HepG2 (cell line): ENCODE data around the gene RIMBP3C. TPM values are rescaled to one million over a fixed set of nuclear protein-coding genes. Genes with fewer than 3 reads are reported as not detected.

Source experiments
- ATAC-seq: fragments of 200-7000 bp; cut with Tn5 transposase; 3 replicates; pipeline ENCODE4 v1.9.1; 2020; ENCODE audit warnings: mild to moderate bottlenecking, moderate library complexity
- BruUV-seq: library from RNA; stranded (reverse); fragments of 400-500 nt; replicated peaks from 2 replicates; lab custom pipeline; 2021; lab: Mats Ljungman, UMichigan
- CTCF ChIA-PET: fragments of 300-600 bp; formaldehyde crosslinking; extraction: SDS; loops from one replicate; lab custom pipeline; 2021; ENCODE audit warnings: low total read pairs, inconsistent platforms, low intra/inter-chr PET ratio; lab: Yijun Ruan, JAX
- POLR2A ChIA-PET: fragments of 350-600 bp; sonication (Branson Sonifier 250); formaldehyde crosslinking; loops from one replicate; lab custom pipeline; 2020; ENCODE audit warnings: antibody characterized with exemption, inconsistent platforms; lab: Yijun Ruan, JAX
- DNase-seq: peaks from one replicate; pipeline ENCODE4 v3.0.0-alpha.2; 2015; ENCODE audit warnings: low spot score
- FAIRE-seq: peaks from 3 replicates; lab custom pipeline; 2011; peaks lifted over from hg19 to GRCh38; lab: Jason Lieb, UNC
- H2AFZ ChIP-seq: one replicate; pipeline ENCODE4 v1.6.1; 2011; ENCODE audit warnings: low read length, inconsistent platforms
- H3K27ac ChIP-seq: fragments of 300-600 bp; 3 replicates; pipeline ENCODE4 v1.8.0; 2011; ENCODE audit warnings: mixed run types, mild to moderate bottlenecking, mixed read lengths, low read length, inconsistent platforms; ENCODE audit not compliant: insufficient read depth; ENCODE audit errors: extremely low read length
- H3K27me3 ChIP-seq, 2 experiments: fragments of 200-600 bp in 1 of 2; 2 replicates in 1 of 2; 3 replicates in 1 of 2; pipeline versions ENCODE4 v1.6.0 to v1.8.0; 2011; ENCODE audit warnings: low read length in 2 of 2, mild to moderate bottlenecking in 2 of 2, moderate library complexity in 2 of 2, inconsistent platforms in 1 of 2; ENCODE audit not compliant: insufficient read depth in 2 of 2, control insufficient read depth in 1 of 2
- H3K36me3 ChIP-seq, 2 experiments: fragments of 200-600 bp in 1 of 2; replicated peaks in 1 of 2; 2 replicates in 1 of 2; 3 replicates in 1 of 2; pipeline versions ENCODE4 v1.5.1 to v1.8.0; 2011; ENCODE audit warnings: low read length in 2 of 2, inconsistent platforms in 1 of 2; ENCODE audit not compliant: insufficient read depth in 2 of 2, control insufficient read depth in 1 of 2
- H3K4me1 ChIP-seq: 2 replicates; pipeline ENCODE4 v1.5.1; 2012; ENCODE audit warnings: low read length, inconsistent platforms; ENCODE audit not compliant: insufficient read depth
- H3K4me2 ChIP-seq: 2 replicates; pipeline ENCODE4 v1.6.0; 2011; ENCODE audit warnings: low read depth, low read length, inconsistent platforms
- H3K4me3 ChIP-seq, 3 experiments: fragments of 200-600 bp in 1 of 3; sonication (generic), shearing (Covaris generic) in 1 of 3; replicated peaks in 1 of 3; 2 replicates each; pipeline ENCODE4 v1.5.1; 2011 to 2016; ENCODE audit warnings: low read length in 3 of 3, inconsistent platforms in 2 of 3, low read depth in 2 of 3, mild to moderate bottlenecking in 2 of 3, control low read depth in 1 of 3, mixed read lengths in 1 of 3; ENCODE audit not compliant: insufficient read depth in 1 of 3
- H3K79me2 ChIP-seq: one replicate; pipeline ENCODE4 v1.6.1; 2011; ENCODE audit warnings: low read length, inconsistent platforms; ENCODE audit not compliant: insufficient read depth
- H3K9ac ChIP-seq: 2 replicates; pipeline ENCODE4 v1.6.0; 2011; ENCODE audit warnings: mild to moderate bottlenecking, low read depth, low read length, inconsistent platforms; ENCODE audit not compliant: insufficient read depth
- H3K9me3 ChIP-seq: 2 replicates; pipeline ENCODE4 v1.5.1; 2012; ENCODE audit warnings: mild to moderate bottlenecking, low read length
- H4K20me1 ChIP-seq: 2 replicates; pipeline ENCODE4 v1.6.0; 2011; ENCODE audit warnings: inconsistent platforms, mild to moderate bottlenecking, low read length, moderate library complexity; ENCODE audit not compliant: insufficient read depth
- E2F5 ChIP-seq: sonication (generic); formaldehyde crosslinking; conservative IDR thresholded peaks from 2 replicates; pipeline ENCODE4 v1.4.0; 2020; ENCODE audit warnings: missing genetic modification reagents
- GABPB1 ChIP-seq: IDR thresholded peaks from 2 replicates; pipeline ENCODE4 v1.6.1; 2016; ENCODE audit warnings: mild to moderate bottlenecking, missing genetic modification reagents, moderate library complexity, missing compliant biosample characterization
- HMGA1 ChIP-seq: sonication (generic); formaldehyde crosslinking; conservative IDR thresholded peaks from 2 replicates; pipeline ENCODE4 v1.4.0; 2020; ENCODE audit warnings: missing genetic modification reagents
- IKZF1 ChIP-seq: fragments of 450-650 bp; IDR thresholded peaks from 2 replicates; pipeline ENCODE4 v1.7.1; 2016
- KDM4B ChIP-seq: sonication (generic); formaldehyde crosslinking; IDR thresholded peaks from 2 replicates; pipeline ENCODE4 v1.4.0; 2020; ENCODE audit warnings: missing genetic modification reagents
- PAX8 ChIP-seq: sonication (generic); formaldehyde crosslinking; IDR thresholded peaks from 2 replicates; pipeline ENCODE4 v1.8.0; 2022; ENCODE audit warnings: mild to moderate bottlenecking, missing genetic modification reagents, borderline replicate concordance
- RBFOX2 ChIP-seq: fragments of 200-400 bp; formaldehyde crosslinking; IDR thresholded peaks from 2 replicates; pipeline ENCODE4 v1.6.1; 2017; ENCODE audit warnings: low read depth, mild to moderate bottlenecking, low read length
- SUZ12 ChIP-seq: fragments of 150-350 bp; IDR thresholded peaks from 2 replicates; pipeline ENCODE4 v1.6.1; 2014; ENCODE audit warnings: low read depth, low read length
- THAP11 ChIP-seq: IDR thresholded peaks from 2 replicates; pipeline ENCODE4 v1.6.1; 2016; ENCODE audit warnings: missing biosample characterization, missing genetic modification reagents
- YEATS2 ChIP-seq: sonication (generic); formaldehyde crosslinking; IDR thresholded peaks from 2 replicates; pipeline ENCODE4 v1.4.0; 2020; ENCODE audit warnings: missing genetic modification reagents, borderline replicate concordance
- ZBTB38 ChIP-seq: sonication (generic); formaldehyde crosslinking; IDR thresholded peaks from 2 replicates; pipeline ENCODE4 v1.5.1; 2020; ENCODE audit warnings: mild to moderate bottlenecking, missing genetic modification reagents
- ZFP62 ChIP-seq: sonication (generic); formaldehyde crosslinking; IDR thresholded peaks from 2 replicates; pipeline ENCODE4 v1.4.0; 2020; ENCODE audit warnings: missing genetic modification reagents
- ZNF460 ChIP-seq: sonication (generic); formaldehyde crosslinking; IDR thresholded peaks from 2 replicates; pipeline ENCODE4 v1.5.1; 2020; ENCODE audit warnings: missing genetic modification reagents, mild to moderate bottlenecking, borderline replicate concordance
- ZNF570 ChIP-seq: sonication (generic); formaldehyde crosslinking; IDR thresholded peaks from 2 replicates; pipeline ENCODE4 v1.4.0; 2020; ENCODE audit warnings: mild to moderate bottlenecking, missing genetic modification reagents, borderline replicate concordance
- WGBS: methylation state at CpG from one replicate; pipeline ENCODE4 v1.1.6; 2017; ENCODE audit warnings: low lambda C conversion rate; 5-methylcytosine and 5-hydroxymethylcytosine counted together
- in situ Hi-C: cut with HindIII; loops from 2 replicates; pipeline ENCODE4 v1.10.0; 2017; ENCODE audit warnings: low pct_unique_long_range_greater_than_20kb; ENCODE audit not compliant: extremely low pct_ligation_motif_present
- intact Hi-C: fragments of 100-400 bp; cut with micrococcal nuclease; formaldehyde crosslinking; loops from one replicate; pipeline ENCODE4 v1.10.0; 2022; ENCODE audit not compliant: unreplicated experiment
- polyA plus RNA-seq, 8 experiments: library from polyadenylated mRNA; depleted of rRNA in 3 of 8; stranded (reverse) in 7 of 8; unstranded in 1 of 8; fragments of >200 nt; fragmentation: Illumina TruSeq in 4 of 8; extraction: Trizol in 4 of 8; gene quantifications; 2 replicates each; pipeline versions ENCODE4 v1.2.1 to v1.2.3, GENCODE V29; 2011 to 2016; ENCODE audit warnings: low read depth in 4 of 8, missing spikeins in 1 of 8, mixed read lengths in 1 of 8; ENCODE audit not compliant: insufficient read depth in 1 of 8
- total RNA-seq, 5 experiments: library from RNA; depleted of rRNA; stranded (reverse); fragments of >200 nt; fragmentation: Illumina TruSeq; extraction: Trizol; gene quantifications; 2 replicates each; pipeline ENCODE4 v1.2.3, GENCODE V29; 2016; ENCODE audit warnings: low read depth in 1 of 5
- TF ChIP-seq, protein P1 (sequence below): sonication (generic); formaldehyde crosslinking; IDR thresholded peaks from 2 replicates; pipeline ENCODE4 v1.8.1; 2023; ENCODE audit warnings: mild to moderate bottlenecking, missing genetic modification reagents
- TF ChIP-seq, protein P2 (sequence below): sonication (generic); formaldehyde crosslinking; IDR thresholded peaks from 2 replicates; pipeline ENCODE4 v1.5.0; 2020; ENCODE audit warnings: mild to moderate bottlenecking, missing genetic modification reagents, moderate library complexity

The RIMBP3C gene
- total and polyA plus RNA-seq, 2 of the 13 experiments (the other 11 are each of a cell fraction or from before 2014, with no cell fraction given) = 0.15 TPM; not detected in 1

- Histone ChIP-seq H3K27me3 (no peaks in the 10 kb centered on the region; a peak in 1 of 5 replicates), H3K4me1 (peaks cover 73% of the 10 kb centered on the region), H4K20me1 (peaks cover 82% of the 10 kb centered on the region), H3K9me3 (no peaks in the 10 kb centered on the region), H3K79me2 (peaks cover 89% of the 10 kb centered on the region), H3K4me3 (no peak overlapping the region), H3K4me2 (peak overlapping the region; percentile 37; the same call in 1 of the 2 replicates), H3K27ac (no peak overlapping the region), H2AFZ (no peak overlapping the region), H3K36me3 (peaks cover 3 to 10% of the 10 kb centered on the region in 2 experiments; a peak in 3 of 5 replicates), H3K9ac (no peak overlapping the region)
- DNase-seq (no peak), FAIRE-seq (no peak), ATAC-seq (no peak)
- ChIA-PET POLR2A (no interaction called here), CTCF (no interaction called here)
- BruUV-seq = no TSS peak
- TF ChIP-seq THAP11 (CRISPR knock-in tag) = no peak
- WGBS = 94% methylated on average over 4 of the region's 4 CpGs
- in situ Hi-C loops (no loop called here), intact Hi-C loops (no loop called here)
Measured at GRCh38 chr22:21571679-21572078, 20.4 kb upstream of the RIMBP3C start.

DNA sequence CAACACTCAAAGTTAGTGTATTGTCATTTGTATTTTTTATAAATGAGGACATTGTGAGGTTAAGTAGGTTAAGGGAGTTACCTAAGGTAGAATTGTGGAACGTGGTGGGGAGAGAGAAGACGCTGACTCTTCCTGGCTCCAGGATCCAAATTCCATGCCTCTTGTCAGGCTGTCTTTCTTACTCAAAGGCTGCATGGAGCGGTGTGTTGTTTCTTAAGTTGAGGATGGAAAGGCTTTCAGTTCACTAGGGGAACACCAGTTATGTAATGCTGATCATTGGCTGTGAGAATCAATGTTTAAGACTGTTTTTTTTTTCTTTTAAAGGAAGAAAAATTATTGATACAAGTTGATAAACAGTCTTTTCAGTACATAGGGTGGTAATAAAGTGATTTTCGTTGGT is 19.1 kb upstream of the RIMBP3C start:
- FAIRE-seq = no peak
- no peak for DNase-seq
- H3K79me2 ChIP-seq = peaks cover 77% of the 10 kb centered on the region
- H3K27me3 ChIP-seq = no peaks in the 10 kb centered on the region; a peak in 1 of 5 replicates
- intact Hi-C loops (no loop called here), in situ Hi-C loops (no loop called here)
- ChIA-PET CTCF (no interaction called here), POLR2A (no interaction called here)
- BruUV-seq = no TSS peak
- peaks cover 3 to 10% of the 10 kb centered on the region in 2 experiments; a peak in 3 of 5 replicates for H3K36me3 ChIP-seq
- 68% methylated on average over 4 of the region's 4 CpGs for WGBS
- ATAC-seq = no peak
- H3K27ac ChIP-seq = no peak overlapping the region
- H3K4me1 ChIP-seq = peaks cover 72% of the 10 kb centered on the region
- no peaks in the 10 kb centered on the region for H3K9me3 ChIP-seq
- H3K4me3 ChIP-seq = peak overlapping the region in 1 of 3 experiments; percentile 98; a peak in 3 of 6 replicates
- H2AFZ ChIP-seq = no peak overlapping the region
- H4K20me1 ChIP-seq = peaks cover 71% of the 10 kb centered on the region
- H3K9ac ChIP-seq = no peak overlapping the region
- H3K4me2 ChIP-seq = peak overlapping the region; percentile 81
- no peak for TF ChIP-seq YEATS2 (CRISPR knock-in tag)
- TF ChIP-seq ZFP62 (CRISPR knock-in tag) = no peak
- TF ChIP-seq SUZ12 = no peak
- no peak for TF ChIP-seq HMGA1 (CRISPR knock-in tag)
- no peak for TF ChIP-seq RBFOX2
- no peak for TF ChIP-seq E2F5
- no peak for TF ChIP-seq IKZF1
- TF ChIP-seq GABPB1 (CRISPR knock-in tag) = no peak
- TF ChIP-seq ZNF460 (CRISPR knock-in tag) = no peak
- TF ChIP-seq, protein P1, sequence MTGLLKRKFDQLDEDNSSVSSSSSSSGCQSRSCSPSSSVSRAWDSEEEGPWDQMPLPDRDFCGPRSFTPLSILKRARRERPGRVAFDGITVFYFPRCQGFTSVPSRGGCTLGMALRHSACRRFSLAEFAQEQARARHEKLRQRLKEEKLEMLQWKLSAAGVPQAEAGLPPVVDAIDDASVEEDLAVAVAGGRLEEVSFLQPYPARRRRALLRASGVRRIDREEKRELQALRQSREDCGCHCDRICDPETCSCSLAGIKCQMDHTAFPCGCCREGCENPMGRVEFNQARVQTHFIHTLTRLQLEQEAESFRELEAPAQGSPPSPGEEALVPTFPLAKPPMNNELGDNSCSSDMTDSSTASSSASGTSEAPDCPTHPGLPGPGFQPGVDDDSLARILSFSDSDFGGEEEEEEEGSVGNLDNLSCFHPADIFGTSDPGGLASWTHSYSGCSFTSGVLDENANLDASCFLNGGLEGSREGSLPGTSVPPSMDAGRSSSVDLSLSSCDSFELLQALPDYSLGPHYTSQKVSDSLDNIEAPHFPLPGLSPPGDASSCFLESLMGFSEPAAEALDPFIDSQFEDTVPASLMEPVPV (CRISPR knock-in tag) = no peak
- no peak for TF ChIP-seq KDM4B (CRISPR knock-in tag)
- TF ChIP-seq ZBTB38 (CRISPR knock-in tag) = no peak
- TF ChIP-seq, protein P2, sequence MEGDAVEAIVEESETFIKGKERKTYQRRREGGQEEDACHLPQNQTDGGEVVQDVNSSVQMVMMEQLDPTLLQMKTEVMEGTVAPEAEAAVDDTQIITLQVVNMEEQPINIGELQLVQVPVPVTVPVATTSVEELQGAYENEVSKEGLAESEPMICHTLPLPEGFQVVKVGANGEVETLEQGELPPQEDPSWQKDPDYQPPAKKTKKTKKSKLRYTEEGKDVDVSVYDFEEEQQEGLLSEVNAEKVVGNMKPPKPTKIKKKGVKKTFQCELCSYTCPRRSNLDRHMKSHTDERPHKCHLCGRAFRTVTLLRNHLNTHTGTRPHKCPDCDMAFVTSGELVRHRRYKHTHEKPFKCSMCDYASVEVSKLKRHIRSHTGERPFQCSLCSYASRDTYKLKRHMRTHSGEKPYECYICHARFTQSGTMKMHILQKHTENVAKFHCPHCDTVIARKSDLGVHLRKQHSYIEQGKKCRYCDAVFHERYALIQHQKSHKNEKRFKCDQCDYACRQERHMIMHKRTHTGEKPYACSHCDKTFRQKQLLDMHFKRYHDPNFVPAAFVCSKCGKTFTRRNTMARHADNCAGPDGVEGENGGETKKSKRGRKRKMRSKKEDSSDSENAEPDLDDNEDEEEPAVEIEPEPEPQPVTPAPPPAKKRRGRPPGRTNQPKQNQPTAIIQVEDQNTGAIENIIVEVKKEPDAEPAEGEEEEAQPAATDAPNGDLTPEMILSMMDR (CRISPR knock-in tag) = no peak
- no peak for TF ChIP-seq ZNF570 (CRISPR knock-in tag)
- TF ChIP-seq PAX8 (CRISPR knock-in tag) = no peak
